ENCODE measurements around the gene MINDY4B. TPM values are rescaled to one million over a fixed set of nuclear protein-coding genes. Genes with fewer than 3 reads are reported as not detected.
A peak's percentile ranks its signal among the peaks of the same experiment; 100 is the strongest.
"Not testable (repeated sequence)": the region's sequence is repeated elsewhere in the genome, so short reads cannot be mapped to it uniquely, and the experiment has no call there.

MINDY4B gene
- total RNA-seq, 8 experiments from 2014 or later = 0.66 to 0.92 (median 0.81) TPM; not detected in 4

DNA sequence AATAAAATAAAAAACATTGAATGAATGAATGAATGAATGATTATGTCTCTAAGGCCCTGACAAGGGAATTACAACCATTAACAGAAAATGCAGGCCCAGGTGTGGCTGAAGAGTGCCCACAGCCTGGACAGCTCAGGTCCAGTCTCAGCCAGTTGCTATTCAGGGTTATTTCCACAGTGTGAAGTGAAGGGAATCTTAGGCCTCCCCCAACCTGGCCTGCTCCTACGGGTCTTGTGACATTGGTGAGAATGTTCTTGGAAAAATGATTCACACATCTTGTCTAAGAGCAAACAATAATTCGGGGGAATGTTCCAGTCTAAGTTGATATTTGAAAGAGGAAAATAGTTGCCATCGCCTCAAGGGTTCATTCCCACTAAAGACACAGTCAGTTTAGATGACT, 37.0 kb downstream of the MINDY4B start:
- Histone ChIP-seq H3K4me3 (no peak overlapping the region), H3K4me1 (replicated peaks in 1 of 2) (no peaks in the 10 kb centered on the region), H3K27ac (no peak overlapping the region)
- ATAC-seq (replicated peaks in 6 of 8) = no peak
- in situ Hi-C loops (cut with MboI; ENCODE audit: low pct_unique_long_range_greater_than_20kb in 2 of 9, low sequenced_read_pairs in 9 of 9, unreplicated experiment in 9 of 9) = loop anchor here in 2 of 9 experiments (10.0 to 25.0 kb wide), 2 partner anchors 83 to 156 kb away; partner anchors contain the start of gene ERICH6 (in 2 of the 2)
- WGBS, 10 experiments = 25 to 100% (median 86%) methylated on average over 1 to 3 of the region's 3 CpGs; no CpG with 5 or more reads in 2 of the 10 experiments

DNA sequence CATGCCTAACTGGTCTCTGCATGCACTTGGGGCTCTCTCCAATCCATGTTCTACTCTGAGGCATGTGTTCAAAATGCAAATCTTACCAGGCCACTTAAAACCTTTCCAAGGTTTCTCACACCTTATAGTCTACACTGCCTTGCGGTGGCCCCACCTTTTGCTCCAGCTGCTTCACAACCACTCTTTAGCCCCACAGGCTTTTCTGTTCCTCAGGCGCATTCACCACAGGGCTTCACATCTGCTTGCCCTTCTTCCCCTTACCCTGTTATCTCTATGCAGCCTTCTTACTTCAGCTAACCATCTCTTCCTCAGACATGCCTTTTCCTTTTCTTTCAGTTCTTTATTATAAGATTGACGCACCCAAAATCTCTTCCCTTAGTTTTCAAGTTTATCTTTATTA, 37.8 kb downstream of the MINDY4B start:
- no peak overlapping the region for H3K27ac ChIP-seq
- H3K4me3 ChIP-seq = no peak overlapping the region
- ATAC-seq (replicated peaks in 6 of 8) = no peak
- 67 to 100% (median 98%) methylated on average over 2 to 3 of the region's 3 CpGs for WGBS, 10 experiments
- in situ Hi-C loops (cut with MboI; ENCODE audit: low pct_unique_long_range_greater_than_20kb in 2 of 9, low sequenced_read_pairs in 9 of 9, unreplicated experiment in 9 of 9) = loop anchor here in 2 of 9 experiments (10.0 to 25.0 kb wide), 2 partner anchors 83 to 155 kb away; partner anchors contain the start of gene ERICH6 (in 2 of the 2)
- H3K4me1 ChIP-seq (replicated peaks in 1 of 2) = no peaks in the 10 kb centered on the region

DNA sequence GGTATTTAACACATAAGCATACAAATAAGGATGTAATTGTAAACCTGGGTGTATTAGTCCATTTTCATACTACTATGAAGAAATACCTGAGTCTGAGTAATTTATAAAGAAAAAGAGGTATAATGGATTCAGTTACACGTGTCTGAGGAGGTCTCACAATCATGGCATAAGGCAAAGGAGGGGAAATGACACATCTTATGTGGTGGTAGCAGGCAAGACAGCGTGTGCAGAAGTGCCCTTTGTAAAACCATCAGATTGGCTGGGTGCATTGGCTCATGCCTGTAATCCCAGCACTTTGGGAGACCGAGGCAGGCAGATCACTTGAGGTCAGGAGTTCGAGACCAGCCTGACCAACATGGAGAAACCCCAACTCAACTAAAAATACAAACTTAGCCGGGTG, 41.3 kb downstream of the MINDY4B start:
- in situ Hi-C loops (cut with MboI; ENCODE audit: low pct_unique_long_range_greater_than_20kb in 2 of 9, low sequenced_read_pairs in 9 of 9, unreplicated experiment in 9 of 9) = loop anchor here in 2 of 9 experiments (10.0 to 25.0 kb wide), 2 partner anchors 79 to 152 kb away; partner anchors contain the start of gene ERICH6 (in 2 of the 2)
- not testable (repeated sequence) for ATAC-seq (replicated peaks in 6 of 8); H3K4me3 ChIP-seq; H3K4me1 ChIP-seq (replicated peaks in 1 of 2); H3K27ac ChIP-seq
- 0 to 100% (median 50%) methylated on average over 1 to 4 of the region's 5 CpGs for WGBS, 10 experiments

DNA sequence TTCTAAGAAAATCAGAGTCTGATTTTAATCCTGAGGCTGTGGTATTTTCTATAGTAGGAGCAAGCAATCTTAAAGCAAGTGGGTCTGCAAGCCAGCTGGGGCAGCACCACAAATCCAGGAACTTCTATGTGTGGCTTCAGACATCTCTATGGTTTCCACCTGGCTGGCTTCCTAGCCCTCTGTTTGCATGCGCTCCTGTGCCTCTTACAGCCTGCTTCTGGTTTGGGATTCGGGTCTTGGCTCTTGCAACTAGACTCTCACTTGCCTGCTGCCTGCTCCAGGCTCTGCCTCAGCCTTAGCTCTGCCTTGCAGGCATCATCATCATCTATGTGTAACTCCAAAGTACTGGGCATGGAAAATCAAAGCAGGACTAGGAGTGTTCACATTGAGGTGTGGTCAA, 43.4 kb downstream of the MINDY4B start:
- H3K27ac ChIP-seq = no peak overlapping the region
- no peak overlapping the region for H3K4me3 ChIP-seq
- H3K4me1 ChIP-seq (replicated peaks in 1 of 2) = no peaks in the 10 kb centered on the region
- in situ Hi-C loops (cut with MboI; ENCODE audit: low pct_unique_long_range_greater_than_20kb in 2 of 9, low sequenced_read_pairs in 9 of 9, unreplicated experiment in 9 of 9) = loop anchor here in 2 of 9 experiments (10.0 to 25.0 kb wide), 2 partner anchors 77 to 150 kb away; partner anchors contain the start of gene ERICH6 (in 2 of the 2)
- ATAC-seq (replicated peaks in 6 of 8) = no peak
- WGBS, 10 experiments = 0 to 100% (median 71%) methylated on average over 1 to 2 of the region's 2 CpGs; no CpG with 5 or more reads in 3 of the 10 experiments

DNA sequence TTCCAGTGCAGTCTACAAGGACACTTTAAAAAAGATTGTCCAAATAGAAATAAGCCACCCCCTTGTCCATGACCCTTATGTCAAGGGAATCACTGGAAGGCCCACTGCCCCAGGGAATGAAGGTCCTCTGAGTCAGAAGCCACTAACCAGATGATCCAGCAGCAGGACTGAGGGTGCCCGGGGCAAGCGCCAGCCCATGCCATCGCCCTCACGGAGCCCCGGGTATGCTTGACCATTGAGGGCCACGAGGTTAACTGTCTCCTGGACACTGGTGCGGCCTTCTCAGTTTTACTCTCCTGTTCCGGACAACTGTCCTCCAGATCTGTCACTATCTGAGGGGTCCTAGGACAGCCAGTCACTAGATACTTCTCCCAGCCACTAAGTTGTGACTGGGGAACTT, 47.3 kb downstream of the MINDY4B start:
- not testable (repeated sequence) for ATAC-seq (replicated peaks in 6 of 8); H3K4me3 ChIP-seq; H3K27ac ChIP-seq; H3K4me1 ChIP-seq (replicated peaks in 1 of 2)
- in situ Hi-C loops (cut with MboI; ENCODE audit: low pct_unique_long_range_greater_than_20kb in 2 of 9, low sequenced_read_pairs in 9 of 9, unreplicated experiment in 9 of 9) = loop anchor here in 2 of 9 experiments (25.0 kb wide), 1 partner anchor 146 kb away; the partner anchor contains the start of gene ERICH6 (in 2 of the 2)
- 83% methylated on average over 5 of the region's 8 CpGs; no CpG with 5 or more reads in 9 of the 10 experiments for WGBS, 10 experiments

DNA sequence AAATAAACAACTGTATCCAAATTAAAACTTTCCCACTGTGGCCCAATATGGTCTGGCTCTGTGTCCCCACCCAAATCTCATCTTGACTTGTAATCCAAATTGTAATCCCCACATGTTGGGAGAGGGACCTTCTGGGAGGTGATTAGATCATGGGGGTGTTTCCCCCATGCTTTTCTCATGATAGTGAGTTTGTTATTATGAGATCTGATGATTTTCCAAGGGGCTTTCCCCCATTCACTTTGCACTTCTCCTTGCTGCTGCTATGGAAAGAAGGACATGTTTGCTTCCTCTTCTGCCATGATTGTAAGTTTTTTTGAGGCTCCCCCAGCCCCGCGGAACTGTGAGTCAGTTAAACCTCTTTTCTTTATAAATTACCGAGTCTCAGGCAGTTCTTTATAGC, 55.0 kb downstream of the MINDY4B start:
- WGBS, 10 experiments = 30 to 100% (median 77%) methylated on average over 1 to 3 of the region's 3 CpGs; no CpG with 5 or more reads in 1 of the 10 experiments
- in situ Hi-C loops (cut with MboI; ENCODE audit: low pct_unique_long_range_greater_than_20kb in 2 of 9, low sequenced_read_pairs in 9 of 9, unreplicated experiment in 9 of 9) = loop anchor here in 2 of 9 experiments (25.0 kb wide), 1 partner anchor 138 kb away; the partner anchor contains the start of gene ERICH6 (in 2 of the 2)
- H3K4me3 ChIP-seq = no peak overlapping the region
- ATAC-seq (replicated peaks in 6 of 8) = no peak
- H3K4me1 ChIP-seq (replicated peaks in 1 of 2) = no peaks in the 10 kb centered on the region
- H3K27ac ChIP-seq = no peak overlapping the region

DNA sequence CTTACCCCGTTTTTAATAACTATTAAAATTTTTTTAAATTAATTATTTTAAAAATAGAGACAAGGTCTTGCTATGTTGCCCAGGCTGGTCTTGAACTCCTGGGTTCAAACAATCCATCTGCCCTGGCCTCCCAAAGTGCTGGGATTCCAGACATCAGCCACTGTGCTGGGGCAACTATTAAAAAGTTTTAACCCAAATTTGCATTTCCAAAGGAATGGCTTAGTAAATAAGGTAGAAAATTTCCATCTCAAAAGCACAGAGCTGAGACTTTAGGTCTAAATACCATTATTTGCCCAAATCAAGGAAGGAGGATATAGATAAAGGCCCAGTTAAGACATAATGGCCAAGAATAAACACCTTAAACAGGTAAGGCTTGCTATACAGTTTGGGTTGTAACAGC, 56.4 kb downstream of the MINDY4B start:
- in situ Hi-C loops (cut with MboI; ENCODE audit: low pct_unique_long_range_greater_than_20kb in 2 of 9, low sequenced_read_pairs in 9 of 9, unreplicated experiment in 9 of 9) = no loop called here
- H3K4me1 ChIP-seq (replicated peaks in 1 of 2) = no peaks in the 10 kb centered on the region
- H3K27ac ChIP-seq = no peak overlapping the region
- H3K4me3 ChIP-seq = no peak overlapping the region
- ATAC-seq (replicated peaks in 6 of 8) = no peak
- 0 to 71% (median 31%) methylated on average over 1 of the region's 1 CpG; no CpG with 5 or more reads in 2 of the 10 experiments for whole genome bisulfite sequencing, 10 experiments

DNA sequence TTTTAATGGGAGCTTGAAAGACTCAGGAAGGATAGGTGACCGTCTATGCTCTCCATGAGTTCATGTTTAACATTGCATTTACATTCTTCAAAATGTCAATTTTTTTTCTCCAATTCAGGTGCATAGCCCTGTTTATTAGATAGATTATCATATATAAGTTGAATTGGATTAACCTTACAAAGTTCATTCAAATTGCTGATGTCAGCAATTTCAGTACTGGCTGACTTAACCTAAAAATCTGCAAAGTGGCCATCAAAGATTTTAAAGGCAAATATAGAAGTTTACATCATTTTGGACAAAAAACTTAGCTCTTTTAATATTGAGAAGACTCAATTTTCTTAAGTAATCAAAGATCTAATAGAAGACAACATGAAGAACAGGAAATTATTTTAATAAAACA, 57.8 kb downstream of the MINDY4B start:
- Histone ChIP-seq H3K27ac (no peak overlapping the region), H3K4me1 (replicated peaks in 1 of 2) (no peaks in the 10 kb centered on the region), H3K4me3 (no peak overlapping the region)
- in situ Hi-C loops (cut with MboI; ENCODE audit: low pct_unique_long_range_greater_than_20kb in 2 of 9, low sequenced_read_pairs in 9 of 9, unreplicated experiment in 9 of 9) = no loop called here
- 17 to 100% (median 86%) methylated on average over 1 of the region's 1 CpG; no CpG with 5 or more reads in 1 of the 10 experiments for WGBS, 10 experiments
- no peak for ATAC-seq (replicated peaks in 6 of 8)

DNA sequence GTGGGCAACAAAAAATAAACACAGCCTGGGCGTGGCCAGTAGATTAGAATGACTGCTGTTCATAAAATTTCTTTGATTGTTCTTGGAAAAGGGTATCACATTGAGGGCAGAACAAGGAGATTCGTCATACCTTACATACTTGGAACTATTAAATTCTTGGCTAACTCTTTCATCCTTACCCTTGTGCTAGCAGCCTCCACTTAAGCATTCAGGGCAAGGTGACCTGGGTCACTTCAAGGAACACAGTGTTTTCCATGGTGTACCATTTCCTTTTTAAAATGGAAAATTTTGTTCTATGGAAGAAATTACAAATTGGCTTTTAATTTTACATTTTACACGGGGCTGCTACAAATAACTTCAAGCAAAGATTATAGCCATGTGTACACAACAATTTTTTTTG, 60.8 kb downstream of the MINDY4B start:
- no peak overlapping the region for H3K4me3 ChIP-seq
- no peak overlapping the region for H3K27ac ChIP-seq
- ATAC-seq (replicated peaks in 6 of 8) = no peak
- in situ Hi-C loops (cut with MboI; ENCODE audit: low pct_unique_long_range_greater_than_20kb in 2 of 9, low sequenced_read_pairs in 9 of 9, unreplicated experiment in 9 of 9) = no loop called here
- 0 to 100% (median 43%) methylated on average over 1 to 3 of the region's 3 CpGs; no CpG with 5 or more reads in 2 of the 10 experiments for WGBS, 10 experiments
- no peaks in the 10 kb centered on the region for H3K4me1 ChIP-seq (replicated peaks in 1 of 2)

DNA sequence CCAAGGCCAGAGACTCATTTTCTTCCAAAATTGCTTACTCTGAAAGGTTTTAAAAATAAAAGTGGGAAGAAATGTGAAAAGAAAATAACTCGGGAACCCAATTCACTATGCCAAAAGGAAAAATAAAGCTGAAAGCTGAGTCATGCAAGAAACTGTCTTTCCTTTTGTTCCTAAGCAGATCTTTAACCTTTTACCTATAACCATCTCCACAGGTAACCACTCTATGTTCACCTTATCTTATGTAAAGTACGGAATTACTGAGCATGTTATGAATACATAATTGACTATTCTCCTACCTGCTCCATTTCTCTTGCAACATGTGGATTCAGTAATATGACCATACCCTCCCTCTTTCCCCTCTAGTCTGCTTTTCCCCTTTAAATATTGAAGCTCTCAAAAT, 62.0 kb downstream of the MINDY4B start:
- no peaks in the 10 kb centered on the region for H3K4me1 ChIP-seq (replicated peaks in 1 of 2)
- no peak overlapping the region for H3K27ac ChIP-seq
- no peak for ATAC-seq (replicated peaks in 6 of 8)
- in situ Hi-C loops (cut with MboI; ENCODE audit: low pct_unique_long_range_greater_than_20kb in 2 of 9, low sequenced_read_pairs in 9 of 9, unreplicated experiment in 9 of 9) = no loop called here
- H3K4me3 ChIP-seq = no peak overlapping the region
- WGBS, 10 experiments = 0 to 86% (median 52%) methylated on average over 1 to 2 of the region's 2 CpGs; no CpG with 5 or more reads in 1 of the 10 experiments

DNA sequence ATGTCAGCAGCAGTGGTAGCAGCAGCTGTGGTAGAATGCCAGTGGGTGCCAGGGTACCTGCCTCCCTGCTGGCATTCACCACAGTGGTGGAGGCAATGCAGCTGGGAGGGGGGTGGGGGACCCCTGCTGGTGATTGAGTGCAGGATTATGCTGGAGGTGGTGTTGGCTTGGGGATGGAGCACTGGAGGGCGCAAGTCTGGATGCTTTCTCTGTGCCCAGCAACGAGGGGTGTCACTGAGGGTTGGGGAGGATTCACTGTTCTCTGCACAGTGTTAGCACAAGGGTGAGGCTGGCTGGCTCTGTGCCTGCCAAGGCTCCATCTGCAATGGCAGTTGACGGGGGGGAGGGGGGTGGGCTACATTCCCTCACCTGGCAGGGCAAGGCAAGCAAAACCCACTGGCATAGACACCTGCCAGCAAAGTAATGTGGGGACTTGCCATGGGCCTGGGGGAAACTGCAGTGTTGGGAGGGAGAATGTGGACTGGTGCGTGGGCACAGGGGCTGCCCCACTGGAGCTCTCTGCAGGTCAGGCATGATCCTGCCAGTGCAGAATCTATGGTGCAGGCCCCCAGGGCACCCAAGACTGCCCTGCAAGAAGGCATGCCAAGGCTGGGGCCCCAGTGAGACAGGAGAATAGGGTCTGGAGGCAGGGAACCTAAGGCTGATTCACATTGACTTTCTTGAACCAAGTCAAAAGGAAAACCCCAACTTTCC, 64.3 kb downstream of the MINDY4B start:
- peak in 1 of 8 experiments; percentile 86 for ATAC-seq (replicated peaks in 6 of 8)
- H3K4me3 ChIP-seq = no peak overlapping the region
- no peak overlapping the region for H3K27ac ChIP-seq
- in situ Hi-C loops (cut with MboI; ENCODE audit: low pct_unique_long_range_greater_than_20kb in 2 of 9, low sequenced_read_pairs in 9 of 9, unreplicated experiment in 9 of 9) = no loop called here
- no peaks in the 10 kb centered on the region for H3K4me1 ChIP-seq (replicated peaks in 1 of 2)
- 0 to 100% (median 80%) methylated on average over 1 of the region's 4 CpGs; no CpG with 5 or more reads in 7 of the 10 experiments for WGBS, 10 experiments

DNA sequence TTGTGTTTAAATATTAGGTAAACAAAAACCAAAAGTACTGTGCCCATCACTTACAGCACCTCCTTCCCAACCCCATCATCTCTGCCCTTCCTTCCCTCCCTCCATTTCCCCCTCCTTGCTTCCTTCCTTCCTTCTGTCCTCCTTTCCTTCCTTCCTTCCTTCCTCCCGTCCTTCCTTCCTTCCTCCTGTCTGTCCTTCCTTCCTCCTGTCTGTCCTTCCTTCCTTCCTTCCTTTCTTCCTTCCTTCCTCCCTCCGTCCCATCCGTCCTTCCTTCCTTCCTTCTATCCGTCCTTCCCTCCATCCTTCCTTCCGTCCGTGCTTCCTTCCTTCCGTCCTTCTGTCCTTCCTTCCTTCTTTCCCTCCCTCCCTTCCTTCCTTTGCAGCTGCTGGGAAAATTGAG, 74.5 kb downstream of the MINDY4B start:
- ATAC-seq (replicated peaks in 6 of 8) = no peak
- no peak overlapping the region for H3K27ac ChIP-seq
- no peaks in the 10 kb centered on the region for H3K4me1 ChIP-seq (replicated peaks in 1 of 2)
- no peak overlapping the region for H3K4me3 ChIP-seq
- WGBS, 10 experiments = 64 to 100% (median 98%) methylated on average over 1 to 7 of the region's 7 CpGs; no CpG with 5 or more reads in 3 of the 10 experiments
- in situ Hi-C loops (cut with MboI; ENCODE audit: low pct_unique_long_range_greater_than_20kb in 2 of 9, low sequenced_read_pairs in 9 of 9, unreplicated experiment in 9 of 9) = no loop called here

DNA sequence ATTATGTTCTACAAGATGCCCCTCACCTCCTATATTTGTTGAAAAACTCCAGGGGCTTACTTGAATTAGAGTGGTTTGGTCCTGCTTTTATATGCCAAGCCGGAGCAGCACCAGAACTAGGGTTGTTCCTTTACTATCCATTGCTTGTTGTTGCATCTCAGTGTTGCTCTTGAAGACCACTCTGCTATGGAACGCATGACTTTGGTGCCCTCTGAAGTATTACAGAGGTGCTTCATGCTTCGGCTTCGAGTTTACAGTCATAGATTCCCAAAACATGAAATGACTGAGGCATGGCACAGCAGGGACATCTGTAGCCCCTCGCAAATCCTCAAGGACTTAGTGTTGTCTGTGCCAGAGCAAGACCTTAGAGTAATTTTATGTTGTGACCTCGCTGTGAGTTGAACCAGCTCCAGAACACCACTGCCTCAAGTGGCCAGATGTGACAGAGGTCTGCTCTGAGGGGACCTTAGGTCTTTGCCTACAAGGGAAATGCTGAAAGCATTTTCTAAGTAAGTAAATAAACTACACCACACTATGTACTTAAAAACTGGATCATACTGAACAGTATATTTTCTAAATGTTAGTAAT, 75.1 kb downstream of the MINDY4B start:
- in situ Hi-C loops (cut with MboI; ENCODE audit: low pct_unique_long_range_greater_than_20kb in 2 of 9, low sequenced_read_pairs in 9 of 9, unreplicated experiment in 9 of 9) = no loop called here
- 48 to 94% (median 81%) methylated on average over 1 to 5 of the region's 6 CpGs; no CpG with 5 or more reads in 4 of the 10 experiments for WGBS, 10 experiments

More for the DNA sequence above, 75.1 kb downstream of the MINDY4B start:
- ATAC-seq (replicated peaks in 6 of 8) = peak in 3 of 8 experiments; percentile 20 to 64 (median 26)
- H3K4me3 ChIP-seq = no peak overlapping the region
- H3K27ac ChIP-seq = no peak overlapping the region
- H3K4me1 ChIP-seq (replicated peaks in 1 of 2) = no peaks in the 10 kb centered on the region
